Gastroesophageal sphincter (tissue), 3 donors: ENCODE results near the gene TMEM11.

Experiments used
- CTCF ChIP-seq, 4 experiments: fragments of 200-600 bp in 2 of 4; fragments of 450-650 bp in 2 of 4; sonication (generic) in 1 of 4; IDR thresholded peaks; one replicate each; pipeline ENCODE4 v1.5.1; 2017 to 2019; ENCODE audit warnings: antibody characterized with exemption in 4 of 4, mild to moderate bottlenecking in 2 of 4, moderate library complexity in 2 of 4
- EP300 ChIP-seq: sonication (generic); formaldehyde crosslinking; IDR thresholded peaks from one replicate; pipeline ENCODE4 v1.6.1; 2017; ENCODE audit warnings: antibody characterized with exemption, mild to moderate bottlenecking
- POLR2A ChIP-seq, 2 donors: fragments of 450-650 bp; IDR thresholded peaks; one replicate each; pipeline ENCODE4 v1.6.1; 2017; ENCODE audit warnings: antibody characterized with exemption in 2 of 2, mild to moderate bottlenecking in 2 of 2, moderate library complexity in 1 of 2
- POLR2AphosphoS5 ChIP-seq: sonication (generic); formaldehyde crosslinking; IDR thresholded peaks from one replicate; pipeline ENCODE4 v1.6.1; 2017; ENCODE audit warnings: antibody characterized with exemption

- TF ChIP-seq EP300 (no peak), POLR2AphosphoS5 (no peak), CTCF (IDR thresholded peaks at IDR 0.05) (no peak), POLR2A (IDR thresholded peaks at IDR 0.05) (no peak)
These were observed 9.1 kb upstream of the TMEM11 start for GRCh38 chr17:21223086-21223485.
